Measurements from ENCODE around the gene SPARC.

GRCh38 chr5:151632941-151633340 is 53.8 kb downstream of the SPARC start:
- TF ChIP-seq GATA3 (IDR thresholded peaks at IDR 0.05; ENCODE audit: low read depth, low read length) (no peak), GATA2 (IDR thresholded peaks at IDR 0.05; ENCODE audit: low read depth, low read length) (no peak)

Data from SH-SY5Y (cell line).